ENCODE results near the gene RPS29. TPM values are rescaled to one million over a fixed set of nuclear protein-coding genes. Genes with fewer than 3 reads are reported as not detected.

The RPS29 gene
- polyA plus RNA-seq, 2 of the 4 experiments (the other 2 are of a cell fraction): 3,539 to 3,909 TPM

GRCh38 chr14:49559979-49560768 lies 26.0 kb downstream of the RPS29 start (continued):
- TF ChIP-seq ELK1 (IDR thresholded peaks at IDR 0.05; ENCODE audit: low read depth, low read length): no peak

DNA sequence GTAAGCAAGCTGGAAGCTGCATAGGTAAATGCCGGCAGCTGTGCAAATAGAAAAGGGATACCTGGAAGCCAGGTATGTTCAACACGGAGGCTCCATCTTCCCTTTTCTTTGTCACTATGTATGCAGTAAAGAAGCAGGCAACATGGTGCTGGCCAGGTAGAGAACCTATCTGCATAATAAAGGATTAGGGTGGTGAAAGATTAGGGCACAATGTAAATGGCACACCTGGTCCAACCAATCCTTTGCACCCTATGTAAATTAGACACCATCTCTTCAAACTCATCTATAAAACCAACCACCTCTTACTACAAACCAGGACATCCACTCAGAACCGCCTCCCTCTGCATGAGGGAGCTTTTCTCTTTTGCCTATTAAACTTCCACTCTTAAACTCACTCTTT lies 32.3 kb downstream of the RPS29 start:
- no peak overlapping the region for H3K27ac ChIP-seq
- no peak for ATAC-seq
- CTCF ChIA-PET: interaction anchor here (0.8 to 1.1 kb wide), 3 partner anchors 9 to 94 kb away, joined by 3 read pairs; no protein-coding TSS in a partner anchor

GRCh38 chr14:49553106-49553505 lies 33.1 kb downstream of the RPS29 start:
- Histone ChIP-seq H3K4me1 (peaks cover 9% of the 10 kb centered on the region; the same call in 2 of the 3 replicates), H3K4me3 (no peak overlapping the region), H3K4me2 (no peak overlapping the region), H3K27ac (no peak overlapping the region), H3K9me3 (no peaks in the 10 kb centered on the region)
- no peak for ATAC-seq
- CTCF ChIA-PET: interaction anchor here (0.5 to 1.1 kb wide), 5 partner anchors 9 to 300 kb away, joined by 3 to 4 read pairs (median 3); no protein-coding TSS in a partner anchor
- FAIRE-seq: no peak
- POLR2A ChIA-PET: no interaction called here
- no peak for DNase-seq (ENCODE audit: low read depth in 1 of 2, low spot score in 1 of 2)
- TF ChIP-seq KDM5A (IDR thresholded peaks at IDR 0.05): no peak
- TF ChIP-seq MAFK (IDR thresholded peaks at IDR 0.05; ENCODE audit: partially characterized antibody): peak; percentile 59

More for the DNA sequence above, 32.3 kb downstream of the RPS29 start:
- WGBS (ENCODE audit: missing lambda C conversion rate): 63% methylated on average over 3 of the region's 3 CpGs
- FAIRE-seq: no peak
- H3K4me2 ChIP-seq: no peak overlapping the region
- POLR2A ChIA-PET: no interaction called here
- peaks cover 9% of the 10 kb centered on the region; the same call in 2 of the 3 replicates for H3K4me1 ChIP-seq
- H3K9me3 ChIP-seq: no peaks in the 10 kb centered on the region
- TF ChIP-seq CBX2 (IDR thresholded peaks at IDR 0.05; ENCODE audit: borderline replicate concordance, low read depth) (no peak), ZC3H11A (IDR thresholded peaks at IDR 0.05) (no peak), EHF (CRISPR knock-in tag; IDR thresholded peaks at IDR 0.05) (no peak), BHLHE40 (IDR thresholded peaks at IDR 0.05; ENCODE audit: low read depth, low read length) (no peak), FOXS1 (CRISPR knock-in tag; IDR thresholded peaks at IDR 0.05) (no peak), NFE2L2 (conservative IDR thresholded peaks at IDR 0.05; ENCODE audit: low read length) (no peak), NR3C1 (IDR thresholded peaks at IDR 0.05) (no peak), GATA3 (IDR thresholded peaks at IDR 0.05; ENCODE audit: borderline replicate concordance) (no peak), KDM1A (IDR thresholded peaks at IDR 0.05; ENCODE audit: low read depth) (no peak), PHF8 (IDR thresholded peaks at IDR 0.05; ENCODE audit: borderline replicate concordance, low read depth) (no peak), TP53 (CRISPR knock-in tag; IDR thresholded peaks at IDR 0.05) (no peak)
- TF ChIP-seq, protein P1, sequence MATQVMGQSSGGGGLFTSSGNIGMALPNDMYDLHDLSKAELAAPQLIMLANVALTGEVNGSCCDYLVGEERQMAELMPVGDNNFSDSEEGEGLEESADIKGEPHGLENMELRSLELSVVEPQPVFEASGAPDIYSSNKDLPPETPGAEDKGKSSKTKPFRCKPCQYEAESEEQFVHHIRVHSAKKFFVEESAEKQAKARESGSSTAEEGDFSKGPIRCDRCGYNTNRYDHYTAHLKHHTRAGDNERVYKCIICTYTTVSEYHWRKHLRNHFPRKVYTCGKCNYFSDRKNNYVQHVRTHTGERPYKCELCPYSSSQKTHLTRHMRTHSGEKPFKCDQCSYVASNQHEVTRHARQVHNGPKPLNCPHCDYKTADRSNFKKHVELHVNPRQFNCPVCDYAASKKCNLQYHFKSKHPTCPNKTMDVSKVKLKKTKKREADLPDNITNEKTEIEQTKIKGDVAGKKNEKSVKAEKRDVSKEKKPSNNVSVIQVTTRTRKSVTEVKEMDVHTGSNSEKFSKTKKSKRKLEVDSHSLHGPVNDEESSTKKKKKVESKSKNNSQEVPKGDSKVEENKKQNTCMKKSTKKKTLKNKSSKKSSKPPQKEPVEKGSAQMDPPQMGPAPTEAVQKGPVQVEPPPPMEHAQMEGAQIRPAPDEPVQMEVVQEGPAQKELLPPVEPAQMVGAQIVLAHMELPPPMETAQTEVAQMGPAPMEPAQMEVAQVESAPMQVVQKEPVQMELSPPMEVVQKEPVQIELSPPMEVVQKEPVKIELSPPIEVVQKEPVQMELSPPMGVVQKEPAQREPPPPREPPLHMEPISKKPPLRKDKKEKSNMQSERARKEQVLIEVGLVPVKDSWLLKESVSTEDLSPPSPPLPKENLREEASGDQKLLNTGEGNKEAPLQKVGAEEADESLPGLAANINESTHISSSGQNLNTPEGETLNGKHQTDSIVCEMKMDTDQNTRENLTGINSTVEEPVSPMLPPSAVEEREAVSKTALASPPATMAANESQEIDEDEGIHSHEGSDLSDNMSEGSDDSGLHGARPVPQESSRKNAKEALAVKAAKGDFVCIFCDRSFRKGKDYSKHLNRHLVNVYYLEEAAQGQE (IDR thresholded peaks at IDR 0.05): no peak
- TF ChIP-seq, protein P2, sequence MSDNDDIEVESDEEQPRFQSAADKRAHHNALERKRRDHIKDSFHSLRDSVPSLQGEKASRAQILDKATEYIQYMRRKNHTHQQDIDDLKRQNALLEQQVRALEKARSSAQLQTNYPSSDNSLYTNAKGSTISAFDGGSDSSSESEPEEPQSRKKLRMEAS (IDR thresholded peaks at IDR 0.05): no peak
- H3K4me3 ChIP-seq: no peak overlapping the region
- DNase-seq (ENCODE audit: low read depth in 1 of 2, low spot score in 1 of 2): no peak

- no peaks in the 10 kb centered on the region for H3K9me3 ChIP-seq
- CTCF ChIA-PET: interaction anchor here (2.3 kb wide), 1 partner anchor 90 kb away, joined by 17 read pairs; no protein-coding TSS in a partner anchor
- H3K4me3 ChIP-seq: no peak overlapping the region
- POLR2A ChIA-PET: no interaction called here
- H3K27ac ChIP-seq: no peak overlapping the region
- 39% methylated on average over 2 of the region's 2 CpGs for WGBS (ENCODE audit: missing lambda C conversion rate)
- DNase-seq (ENCODE audit: low read depth in 1 of 2, low spot score in 1 of 2): no peak
- ATAC-seq: no peak
- H3K4me2 ChIP-seq: no peak overlapping the region
- H3K4me1 ChIP-seq: peaks cover 9% of the 10 kb centered on the region; the same call in 2 of the 3 replicates
- FAIRE-seq: no peak
- TF ChIP-seq EHF (CRISPR knock-in tag; IDR thresholded peaks at IDR 0.05) (no peak), USF2 (IDR thresholded peaks at IDR 0.05) (no peak), FOSB (CRISPR knock-in tag; IDR thresholded peaks at IDR 0.05) (no peak), RCOR1 (IDR thresholded peaks at IDR 0.05; ENCODE audit: low read depth, low read length) (no peak), TFCP2L1 (CRISPR knock-in tag; IDR thresholded peaks at IDR 0.05) (no peak), CBX2 (IDR thresholded peaks at IDR 0.05; ENCODE audit: borderline replicate concordance, low read depth) (no peak), RNF2 (IDR thresholded peaks at IDR 0.05; ENCODE audit: borderline replicate concordance, low read depth) (no peak), CEBPB (IDR thresholded peaks at IDR 0.05) (no peak), NPAS2 (CRISPR knock-in tag; IDR thresholded peaks at IDR 0.05; ENCODE audit: borderline replicate concordance) (no peak), JUNB (IDR thresholded peaks at IDR 0.05) (no peak), HMGXB4 (CRISPR knock-in tag; IDR thresholded peaks at IDR 0.05; ENCODE audit: borderline replicate concordance) (no peak)
Observed at GRCh38 chr14:49551569-49551968, 34.6 kb downstream of the RPS29 start.
